ENCODE measurements around the gene SULT1A1.
"Not testable (repeated sequence)": the region's sequence is repeated elsewhere in the genome, so short reads cannot be mapped to it uniquely, and the experiment has no call there.

- not testable (repeated sequence) for TF ChIP-seq CTCF (conservative IDR thresholded peaks at IDR 0.05; ENCODE audit: low read depth, low read length); NFE2L2 (IDR thresholded peaks at IDR 0.05; ENCODE audit: low read depth, low read length); RFX5 (IDR thresholded peaks at IDR 0.05; ENCODE audit: low read depth, low read length); FOS (IDR thresholded peaks at IDR 0.05; ENCODE audit: low read depth, low read length); SMC3 (IDR thresholded peaks at IDR 0.05; ENCODE audit: low read depth, low read length); CEBPB (IDR thresholded peaks at IDR 0.05; ENCODE audit: low read depth, low read length); USF2 (IDR thresholded peaks at IDR 0.05; ENCODE audit: low read depth, low read length); POLR2A (IDR thresholded peaks at IDR 0.05; ENCODE audit: low read depth, low read length); ELK1 (IDR thresholded peaks at IDR 0.05; ENCODE audit: borderline replicate concordance, low read depth, low read length)
Measured at GRCh38 chr16:28639959-28640358, 30.1 kb upstream of the SULT1A1 start.

Measured in IMR-90 (cell line).